NCI-H2227 treated with DMSO at 0.1 percent for 48 hours (cell line): ENCODE data around the gene DUSP3.

Experiments used
- DNase-seq: peaks from one replicate; lab custom pipeline; 2025; lab: John Stamatoyannopoulos, UW

Gene DUSP3

GRCh38 chr17:43768382-43768781 is 10.4 kb downstream of the DUSP3 start:
- no peak for DNase-seq

- no peak for DNase-seq
Observed at GRCh38 chr17:43767713-43768059, 11.1 kb downstream of the DUSP3 start.

GRCh38 chr17:43767053-43767712 is 11.6 kb downstream of the DUSP3 start:
- DNase-seq = no peak

GRCh38 chr17:43766413-43767052 is 12.2 kb downstream of the DUSP3 start:
- DNase-seq = peak; percentile 44

DNA sequence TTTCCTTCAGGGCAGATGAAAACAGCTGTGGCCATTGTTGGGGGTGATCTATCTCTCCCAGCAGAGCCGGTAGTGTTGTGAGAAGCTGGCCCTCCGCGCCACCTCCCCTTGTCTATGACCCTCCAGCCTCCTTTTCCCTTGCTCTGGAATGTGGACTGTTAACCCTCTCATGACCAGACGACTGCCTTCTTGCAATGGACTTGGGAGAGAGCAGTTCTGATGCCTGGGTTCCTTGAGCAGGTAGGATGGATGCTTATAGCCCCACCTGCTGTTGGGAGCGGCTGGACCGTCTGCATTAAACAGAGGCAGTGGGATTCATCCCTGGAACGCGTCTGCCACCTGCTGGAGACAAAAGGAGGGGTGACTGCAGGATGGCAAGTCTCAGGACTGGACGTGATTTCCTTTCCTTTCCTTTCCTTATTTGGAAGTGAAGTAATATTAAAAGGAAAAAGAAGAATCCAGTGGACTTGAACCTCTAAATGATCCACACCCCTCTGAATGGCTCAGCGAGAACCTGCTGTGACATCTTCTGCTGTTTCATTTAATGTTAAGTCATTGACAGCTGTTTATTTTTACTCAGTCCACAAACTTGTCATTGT is 18.4 kb downstream of the DUSP3 start:
- peak; percentile 90 for DNase-seq

- DNase-seq = no peak
Observed at GRCh38 chr17:43759836-43760235, 18.9 kb downstream of the DUSP3 start.

GRCh38 chr17:43758497-43759174 is 20.1 kb downstream of the DUSP3 start, which contains the start of gene SOST:
Gene SOST, minus strand, starts transcription at chr17:43758791. Its CDS starts 50 bp downstream, at chr17:43758741.
- DNase-seq = no peak

DNA sequence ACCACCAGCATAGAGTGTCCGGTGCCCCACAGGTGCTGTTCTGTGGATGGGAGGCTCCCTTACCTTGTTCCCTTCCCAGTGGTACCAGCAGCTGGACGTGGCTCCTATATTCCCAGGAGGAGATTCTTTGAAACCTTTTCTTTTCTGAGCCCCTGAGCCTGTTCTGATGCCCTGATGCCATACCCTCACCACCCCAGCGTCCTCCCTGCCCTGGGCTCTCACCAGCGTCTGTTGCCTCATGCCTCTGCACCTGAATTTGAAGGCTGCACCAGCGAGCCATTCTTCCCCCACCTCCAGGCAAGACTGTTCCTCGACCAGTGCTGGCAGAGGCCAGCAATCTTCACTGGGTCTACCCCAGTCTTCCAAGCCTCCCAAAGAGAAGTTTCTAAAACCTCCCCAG is 20.7 kb downstream of the DUSP3 start:
- no peak for DNase-seq

DNA sequence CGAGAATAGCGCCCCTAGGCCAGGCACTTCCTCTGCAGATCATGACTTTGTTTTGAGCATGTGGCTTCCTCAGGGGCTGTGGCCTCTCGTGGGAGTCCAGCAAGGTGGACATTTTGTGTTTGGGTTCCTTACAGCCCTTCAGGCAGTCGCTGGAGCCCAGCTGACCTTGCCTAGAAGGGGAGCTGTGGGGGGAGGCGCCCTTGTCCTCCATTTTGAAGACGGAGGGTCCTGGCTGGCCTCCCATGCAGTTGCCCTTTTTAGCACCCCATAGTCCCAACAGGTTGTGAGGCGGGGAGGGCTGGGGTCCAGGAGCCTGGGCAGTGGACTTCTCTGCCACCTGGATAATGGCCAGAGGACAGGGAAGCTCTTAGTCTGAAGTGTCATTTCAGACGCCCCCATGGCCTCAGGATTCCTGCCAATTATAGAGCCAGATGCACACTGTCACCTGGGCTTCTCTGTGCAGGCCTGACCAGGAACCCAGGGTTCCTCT is 21.6 kb downstream of the DUSP3 start:
- DNase-seq = no peak

DNA sequence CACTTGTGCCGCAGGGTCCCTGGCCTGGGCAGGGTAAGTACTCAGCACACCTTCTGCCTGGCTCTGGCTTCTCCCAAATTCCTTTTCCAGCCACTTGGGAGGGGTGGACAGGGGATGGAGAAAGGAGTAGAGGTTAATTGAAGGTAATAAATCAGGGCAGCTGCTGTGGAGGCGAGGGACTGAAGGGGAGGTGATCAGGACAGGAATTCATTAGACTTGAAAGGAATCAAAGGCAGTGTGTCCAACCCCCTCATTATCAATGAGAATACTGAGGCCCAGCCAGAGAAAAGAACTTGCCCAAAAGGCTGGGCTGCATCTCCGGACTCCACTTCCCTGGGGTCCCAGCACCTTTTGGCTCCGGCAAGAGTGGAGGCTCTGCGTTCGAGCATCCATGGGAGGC is 22.6 kb downstream of the DUSP3 start:
- no peak for DNase-seq

- no peak for DNase-seq
Observed at GRCh38 chr17:43755389-43755875, 23.3 kb downstream of the DUSP3 start.

DNA sequence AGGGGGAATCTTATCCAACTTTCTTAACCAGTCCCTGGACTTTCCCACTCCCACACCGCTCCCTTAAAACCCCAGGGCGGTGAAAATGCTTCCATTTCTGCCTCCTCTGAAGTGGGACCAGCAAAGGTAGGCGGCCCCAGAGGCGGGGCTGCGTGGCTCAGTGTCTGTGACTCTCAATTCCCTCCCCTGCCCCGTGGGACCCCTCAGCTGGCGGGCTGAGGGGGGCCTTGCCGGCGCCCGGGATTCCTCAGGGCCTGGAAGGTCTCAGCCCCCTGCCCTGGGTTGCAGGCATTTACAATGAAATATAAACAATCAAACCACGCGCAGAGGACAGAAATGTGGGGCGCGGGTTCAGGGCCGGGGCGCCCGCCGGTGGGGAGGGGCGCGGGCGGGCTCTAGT is 23.8 kb downstream of the DUSP3 start:
- DNase-seq = no peak

DNA sequence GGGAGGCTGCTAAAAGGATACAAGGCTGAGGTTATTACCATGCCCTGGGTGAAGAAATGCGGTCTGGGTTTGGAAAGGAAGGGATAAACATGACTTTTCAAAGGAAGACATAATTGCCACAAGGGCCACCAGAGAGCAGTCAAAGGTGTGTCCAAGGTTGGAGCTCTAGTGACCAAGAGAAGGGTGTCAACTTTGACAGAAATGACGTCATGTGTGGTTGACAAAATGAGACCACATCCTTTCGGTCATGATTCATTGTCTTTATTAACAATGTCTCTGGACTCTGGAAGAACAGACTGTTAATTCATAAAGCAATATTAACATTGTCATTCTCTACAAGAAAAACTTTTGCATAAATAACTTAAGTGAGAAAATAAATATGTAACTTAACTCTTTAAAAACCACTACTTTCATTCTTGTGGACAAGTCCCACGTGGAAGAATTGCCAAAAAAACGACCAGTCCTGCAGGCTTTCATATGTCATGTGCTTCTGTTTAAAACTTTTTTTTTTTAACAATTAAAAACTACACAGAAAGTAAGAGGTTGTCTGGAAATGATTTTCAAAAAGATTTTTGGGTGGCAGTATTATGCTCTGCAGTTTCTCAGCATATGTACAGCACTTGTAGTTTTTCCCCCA is 25.2 kb downstream of the DUSP3 start:
- DNase-seq = no peak

GRCh38 chr17:43750153-43750552 is 28.6 kb downstream of the DUSP3 start:
- no peak for DNase-seq

DNA sequence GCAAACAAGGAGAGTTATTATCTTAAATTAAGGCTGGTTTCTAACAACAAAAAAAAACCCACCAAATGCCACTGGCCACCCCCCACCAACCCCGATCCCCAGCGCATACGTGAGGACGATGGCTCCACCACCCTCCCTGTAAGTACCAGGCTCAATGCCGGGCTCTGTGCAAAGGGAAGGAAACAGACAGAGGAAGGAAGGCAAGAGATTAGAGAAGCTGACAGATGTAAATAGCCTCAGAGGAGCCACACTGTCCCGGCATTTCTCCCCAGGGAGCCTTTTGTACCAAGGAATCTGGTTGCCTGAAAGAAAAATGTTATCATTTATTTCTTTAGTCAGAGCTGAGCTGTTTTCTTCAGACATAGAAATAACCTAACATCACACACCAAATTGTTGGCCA is 33.2 kb downstream of the DUSP3 start:
- DNase-seq = no peak

DNA sequence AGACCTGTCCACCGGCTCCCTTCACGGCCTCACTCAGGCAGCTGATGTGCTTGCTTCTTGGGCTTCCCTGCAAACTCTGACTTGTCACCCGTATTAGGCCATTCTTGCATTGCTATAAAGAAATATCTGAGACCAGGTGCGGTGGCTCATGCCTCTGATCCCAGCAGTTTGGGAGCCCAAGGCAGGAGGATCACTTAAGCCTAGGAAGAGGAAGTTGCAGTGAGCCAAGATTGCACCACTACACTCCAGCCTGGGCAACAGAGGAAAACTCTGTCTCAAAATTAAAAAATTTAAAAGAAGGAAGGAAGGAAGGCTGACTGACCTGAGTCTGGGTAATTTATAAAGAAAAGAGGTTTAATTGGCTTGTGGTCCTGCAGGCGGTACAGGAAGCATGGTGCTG is 37.1 kb downstream of the DUSP3 start:
- DNase-seq = no peak

GRCh38 chr17:43740541-43740940 is 38.2 kb downstream of the DUSP3 start:
- no peak for DNase-seq

GRCh38 chr17:43737722-43738121 is 41.1 kb downstream of the DUSP3 start:
- no peak for DNase-seq

DNA sequence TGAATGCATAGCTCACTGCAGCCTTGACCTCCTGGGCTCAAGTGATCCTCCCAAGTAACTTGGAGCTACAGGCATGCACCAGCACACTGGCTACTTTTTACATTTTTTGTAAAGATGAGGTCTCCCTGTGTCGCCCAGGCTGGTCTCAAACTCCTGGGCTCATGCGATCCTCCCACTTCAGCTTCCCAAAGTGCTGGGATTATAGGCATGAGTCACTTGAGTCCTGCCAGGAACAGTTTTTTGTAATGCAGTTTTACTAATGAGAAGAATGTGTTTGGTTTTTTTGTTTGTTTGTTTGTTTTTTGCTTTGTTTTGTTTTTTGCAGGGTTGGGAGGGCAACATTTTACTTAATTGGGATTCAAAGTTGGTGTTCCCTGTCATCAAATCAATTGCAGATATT is 42.4 kb downstream of the DUSP3 start:
- no peak for DNase-seq

DNA sequence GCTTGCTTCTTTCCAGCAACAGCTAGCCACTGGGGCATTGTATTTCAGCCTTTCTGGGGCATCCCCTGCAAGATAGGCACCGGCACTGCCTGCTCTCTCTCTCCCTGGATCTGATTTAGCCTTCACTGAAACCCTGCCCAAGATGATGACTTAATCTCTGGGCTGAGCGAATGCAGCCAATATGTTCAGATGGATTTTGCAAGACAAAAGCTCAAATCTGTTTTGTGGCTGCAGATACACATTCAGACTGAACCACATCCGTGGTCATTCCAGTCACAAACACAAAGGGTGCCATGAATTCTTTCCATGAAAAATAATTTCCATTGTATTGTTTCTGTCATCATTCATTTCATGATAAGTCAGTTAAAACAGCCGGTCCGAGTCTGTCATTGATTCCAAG is 44.4 kb downstream of the DUSP3 start:
- no peak for DNase-seq

DNA sequence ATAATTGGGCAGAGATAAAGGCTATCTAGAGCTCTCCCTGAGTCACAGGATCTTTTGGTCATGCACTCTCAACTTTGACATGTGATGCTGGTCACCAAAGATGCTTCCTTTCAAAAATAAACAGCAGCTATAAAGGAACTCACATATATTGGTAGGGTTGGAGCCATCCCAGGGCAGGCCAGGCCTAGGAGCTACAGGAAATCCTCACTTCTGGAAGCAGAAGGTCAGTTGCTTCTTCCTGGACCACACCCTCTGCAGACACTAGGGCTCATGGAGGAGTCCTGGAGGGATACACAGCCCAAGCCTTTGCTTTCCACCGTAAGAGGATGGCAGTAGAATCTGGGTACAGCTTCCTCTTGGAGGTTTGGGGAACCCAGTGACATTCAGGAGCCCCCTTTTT is 44.8 kb downstream of the DUSP3 start:
- DNase-seq = no peak

DNA sequence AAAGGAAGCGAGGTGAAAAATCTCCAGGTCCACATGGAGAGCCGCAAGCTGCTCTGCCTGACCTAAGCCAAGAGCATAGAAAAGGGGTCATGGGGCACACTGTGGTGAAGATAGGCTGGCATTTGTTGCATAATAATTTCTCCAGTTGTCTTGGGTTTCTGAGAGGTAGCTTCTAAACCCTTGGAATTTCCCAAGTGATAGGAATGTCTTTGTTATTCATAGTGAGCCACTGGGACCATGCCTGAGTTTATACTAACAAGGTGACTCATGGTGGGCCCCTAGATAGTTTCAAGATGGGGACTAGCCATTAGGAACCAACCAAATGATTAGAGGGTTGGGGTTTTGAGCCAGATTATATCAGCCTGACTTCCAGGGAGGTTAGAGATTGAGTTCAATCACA is 45.8 kb downstream of the DUSP3 start:
- no peak for DNase-seq
